ENCODE results near the gene CCDC6. TPM values are rescaled to one million over a fixed set of nuclear protein-coding genes. Genes with fewer than 3 reads are reported as not detected.

CCDC6 gene
- total RNA-seq, 1 donor from 2014 or later, result 28.1 TPM

GRCh38 chr10:59945991-59946390 is 39.6 kb upstream of the CCDC6 start:
- Mint-ChIP-seq H3K36me3 (ENCODE audit: unreplicated experiment) (no peaks in the 10 kb centered on the region), H3K9me3 (ENCODE audit: unreplicated experiment) (no peaks in the 10 kb centered on the region), H3K4me1 (ENCODE audit: low read depth, unreplicated experiment) (no peaks in the 10 kb centered on the region), H3K27me3 (ENCODE audit: unreplicated experiment) (no peaks in the 10 kb centered on the region), H3K27ac (ENCODE audit: unreplicated experiment) (no peak overlapping the region), H3K4me3 (ENCODE audit: unreplicated experiment) (no peak overlapping the region)
- DNase-seq, result no peak
- no peak for TF ChIP-seq CTCF (IDR thresholded peaks at IDR 0.05; ENCODE audit: partially characterized antibody, unreplicated experiment)

- Mint-ChIP-seq H3K4me3 (ENCODE audit: unreplicated experiment) (no peak overlapping the region), H3K9me3 (ENCODE audit: unreplicated experiment) (no peaks in the 10 kb centered on the region), H3K27ac (ENCODE audit: unreplicated experiment) (no peak overlapping the region), H3K4me1 (ENCODE audit: low read depth, unreplicated experiment) (no peaks in the 10 kb centered on the region), H3K27me3 (ENCODE audit: unreplicated experiment) (no peaks in the 10 kb centered on the region), H3K36me3 (ENCODE audit: unreplicated experiment) (no peaks in the 10 kb centered on the region)
- DNase-seq, result no peak
- no peak for TF ChIP-seq CTCF (IDR thresholded peaks at IDR 0.05; ENCODE audit: partially characterized antibody, unreplicated experiment)
Observed at GRCh38 chr10:59945590-59945989, 39.2 kb upstream of the CCDC6 start.

- no peak for DNase-seq
- no peaks in the 10 kb centered on the region for H3K27me3 Mint-ChIP-seq (ENCODE audit: unreplicated experiment)
- no peaks in the 10 kb centered on the region for H3K36me3 Mint-ChIP-seq (ENCODE audit: unreplicated experiment)
- H3K27ac Mint-ChIP-seq (ENCODE audit: unreplicated experiment), result no peak overlapping the region
- H3K9me3 Mint-ChIP-seq (ENCODE audit: unreplicated experiment), result no peaks in the 10 kb centered on the region
- H3K4me3 Mint-ChIP-seq (ENCODE audit: unreplicated experiment), result no peak overlapping the region
- TF ChIP-seq CTCF (IDR thresholded peaks at IDR 0.05; ENCODE audit: partially characterized antibody, unreplicated experiment), result no peak
- H3K4me1 Mint-ChIP-seq (ENCODE audit: low read depth, unreplicated experiment), result no peaks in the 10 kb centered on the region
Observed at GRCh38 chr10:59944339-59944935, 38.1 kb upstream of the CCDC6 start.

- no peak for DNase-seq
- H3K36me3 Mint-ChIP-seq (ENCODE audit: unreplicated experiment), result no peaks in the 10 kb centered on the region
- H3K4me3 Mint-ChIP-seq (ENCODE audit: unreplicated experiment), result no peak overlapping the region
- H3K4me1 Mint-ChIP-seq (ENCODE audit: low read depth, unreplicated experiment), result no peaks in the 10 kb centered on the region
- H3K27ac Mint-ChIP-seq (ENCODE audit: unreplicated experiment), result no peak overlapping the region
- no peaks in the 10 kb centered on the region for H3K27me3 Mint-ChIP-seq (ENCODE audit: unreplicated experiment)
- no peaks in the 10 kb centered on the region for H3K9me3 Mint-ChIP-seq (ENCODE audit: unreplicated experiment)
- no peak for TF ChIP-seq CTCF (IDR thresholded peaks at IDR 0.05; ENCODE audit: partially characterized antibody, unreplicated experiment)
Observed at GRCh38 chr10:59942556-59942955, 36.2 kb upstream of the CCDC6 start.

GRCh38 chr10:59937720-59938119 is 31.4 kb upstream of the CCDC6 start:
- no peak overlapping the region for H3K27ac Mint-ChIP-seq (ENCODE audit: unreplicated experiment)
- H3K4me3 Mint-ChIP-seq (ENCODE audit: unreplicated experiment), result no peak overlapping the region
- no peak for DNase-seq
- no peak for TF ChIP-seq CTCF (IDR thresholded peaks at IDR 0.05; ENCODE audit: partially characterized antibody, unreplicated experiment)
- no peaks in the 10 kb centered on the region for H3K36me3 Mint-ChIP-seq (ENCODE audit: unreplicated experiment)
- no peaks in the 10 kb centered on the region for H3K4me1 Mint-ChIP-seq (ENCODE audit: low read depth, unreplicated experiment)
- no peaks in the 10 kb centered on the region for H3K27me3 Mint-ChIP-seq (ENCODE audit: unreplicated experiment)
- no peaks in the 10 kb centered on the region for H3K9me3 Mint-ChIP-seq (ENCODE audit: unreplicated experiment)
